T-helper 9 cell (primary cell): ENCODE results near the gene CXCR6.

Experiments used
- DNase-seq: peaks from one replicate; pipeline ENCODE4 v3.0.0-alpha.2; 2020

CXCR6 gene

DNA sequence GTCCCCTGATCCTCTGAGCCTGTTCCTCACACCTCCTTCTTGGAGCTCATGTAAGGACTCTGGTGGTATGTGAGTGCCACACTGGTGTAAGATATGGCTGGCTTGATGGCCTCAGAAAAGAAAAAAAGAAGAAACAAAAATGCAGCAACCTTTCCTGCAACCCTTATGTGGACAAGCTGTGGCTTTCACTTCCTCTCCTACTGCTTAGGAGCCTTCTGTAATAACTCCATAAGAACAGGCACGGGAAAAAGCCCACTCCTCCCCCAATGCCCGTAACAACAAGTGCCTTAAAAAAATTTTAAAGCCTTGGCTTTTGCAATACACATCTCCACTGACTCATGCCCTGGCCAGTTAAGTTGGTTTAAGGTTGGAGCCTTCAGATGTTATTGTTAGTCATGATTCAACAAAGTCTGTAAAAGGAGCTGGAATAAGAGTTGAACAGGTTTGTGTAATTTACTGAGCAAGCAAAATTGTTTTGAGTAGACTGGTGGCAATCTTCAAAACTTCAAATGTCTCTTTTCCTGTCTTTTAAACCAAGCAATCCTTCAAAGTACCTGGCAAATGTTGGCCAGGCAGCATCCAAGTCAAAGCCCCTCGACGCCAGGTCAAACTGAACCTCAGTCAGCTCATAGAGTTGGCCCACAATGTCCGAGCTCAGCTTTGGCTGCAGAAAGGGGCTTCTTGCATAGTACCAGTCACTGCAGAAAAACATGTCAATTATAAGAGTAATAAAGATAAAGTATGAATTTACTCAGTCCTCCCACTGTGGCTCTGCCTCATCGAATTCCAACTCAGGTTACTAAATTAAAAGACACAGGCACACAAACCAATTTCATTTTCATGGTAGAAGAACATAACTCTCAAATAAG, 29.5 kb downstream of the CXCR6 start:
- no peak for DNase-seq

DNA sequence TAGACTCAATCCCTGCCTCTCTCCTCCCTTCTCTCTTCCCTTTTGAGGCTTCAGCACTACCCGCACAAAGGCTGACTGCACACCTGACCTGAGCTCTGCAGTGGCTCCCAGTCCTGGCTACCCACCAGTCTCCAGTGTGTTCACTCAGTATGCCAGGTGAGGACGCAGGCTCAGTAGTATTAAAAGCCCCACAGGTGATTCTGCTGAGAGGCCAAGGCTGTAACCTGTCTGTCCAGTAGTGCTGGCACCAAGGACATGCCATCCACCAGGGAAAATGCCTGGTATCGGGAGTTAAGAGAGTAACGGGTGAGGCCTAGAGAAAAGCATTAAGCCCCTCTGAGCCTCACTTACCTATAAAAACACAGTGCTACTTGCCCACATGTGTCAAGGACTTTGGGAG, 31.4 kb downstream of the CXCR6 start:
- no peak for DNase-seq

DNA sequence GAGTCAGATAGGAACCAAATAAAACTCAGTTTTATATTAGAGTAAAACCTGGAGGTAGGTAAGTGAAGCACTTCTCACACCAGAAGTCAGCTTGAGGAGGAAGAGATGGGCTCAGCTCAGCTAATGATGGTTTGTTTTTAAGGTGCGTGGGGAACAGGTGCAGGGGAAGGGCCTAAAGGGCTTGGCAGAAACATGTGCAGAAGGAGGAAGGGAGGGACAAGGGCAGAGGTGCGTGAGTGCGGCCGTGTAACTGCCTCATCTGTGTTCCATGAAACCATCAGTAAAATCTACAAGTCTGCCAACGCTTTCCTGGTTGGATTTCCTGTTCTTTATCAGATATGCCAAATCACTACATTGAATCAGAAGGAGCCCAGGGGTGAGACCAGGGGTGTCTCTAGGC, 32.4 kb downstream of the CXCR6 start:
- no peak for DNase-seq

DNA sequence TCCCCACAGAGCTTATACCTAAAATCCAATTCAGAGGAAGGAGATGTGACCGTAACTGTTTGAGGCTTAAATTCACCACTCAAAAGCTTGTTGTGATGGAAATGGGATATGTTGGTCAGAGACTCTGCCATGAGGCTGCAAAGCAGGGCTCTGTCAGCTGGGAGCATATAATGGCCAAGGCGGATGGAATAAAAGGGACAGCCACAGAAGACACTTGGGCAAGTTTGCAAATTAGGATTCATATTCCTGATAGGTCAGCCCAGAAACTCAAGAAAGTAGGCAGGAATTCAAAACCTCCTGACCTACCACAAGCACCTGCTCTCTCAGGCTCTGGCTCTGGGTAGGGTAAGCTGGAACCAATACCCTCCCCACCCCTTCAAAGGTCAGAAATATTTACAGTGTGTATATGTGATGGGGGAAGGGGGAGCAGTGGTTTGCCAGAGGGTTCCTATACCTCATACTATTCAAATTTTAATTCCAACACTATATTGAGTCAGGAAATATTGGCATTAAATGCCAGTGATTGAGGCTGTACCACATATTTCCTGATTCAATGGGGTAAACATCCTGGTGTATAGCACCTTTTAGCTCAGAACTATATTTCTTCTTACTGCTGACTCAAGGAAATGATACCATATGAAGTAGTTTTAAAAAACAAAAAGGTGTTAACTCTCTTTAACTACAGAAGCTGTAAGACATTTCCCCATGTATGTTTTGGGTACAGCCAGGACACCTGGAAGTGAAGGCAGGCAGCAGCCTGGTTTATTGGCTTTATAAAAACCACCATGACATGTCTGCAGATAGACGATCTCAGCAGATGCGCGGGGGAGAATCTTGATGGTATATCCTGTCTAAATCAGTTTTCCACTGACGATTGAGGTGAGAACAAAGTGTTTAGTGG, 33.2 kb downstream of the CXCR6 start:
- DNase-seq: no peak

DNA sequence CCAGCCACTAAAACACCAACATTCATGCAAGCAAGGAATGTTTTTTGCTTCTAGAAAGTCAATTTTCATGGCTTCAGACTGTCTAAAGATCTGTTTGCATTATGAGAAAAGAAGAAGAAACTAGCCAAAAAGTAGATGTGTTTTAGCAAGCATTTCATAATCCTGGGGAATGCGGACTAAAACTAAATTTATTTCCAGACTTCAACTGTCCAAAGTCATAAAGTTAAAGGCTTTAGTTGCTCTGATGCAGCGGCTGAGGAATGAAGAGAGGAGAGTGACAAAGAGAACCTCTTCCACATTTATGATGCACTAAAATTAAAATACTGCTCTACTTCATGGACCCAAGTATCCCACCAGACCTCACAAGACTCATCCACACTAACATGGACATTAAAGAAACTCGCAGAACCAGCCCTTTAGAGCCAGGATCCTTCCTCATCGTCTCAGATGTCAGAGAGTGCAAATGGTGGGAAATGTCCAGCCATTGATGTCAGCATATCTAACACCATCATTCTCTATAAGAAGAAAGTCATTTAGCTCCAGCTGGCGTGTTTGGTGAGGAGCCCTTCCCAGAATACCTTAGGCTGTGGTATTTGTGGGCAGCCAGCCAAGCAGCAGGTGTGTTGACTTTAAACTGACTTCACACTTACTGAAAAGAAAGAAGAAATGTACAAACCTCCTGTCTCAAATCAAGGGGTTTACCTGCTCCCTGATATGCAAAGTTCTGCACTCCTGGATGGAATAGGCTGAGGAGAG, 34.9 kb downstream of the CXCR6 start:
- DNase-seq: no peak

DNA sequence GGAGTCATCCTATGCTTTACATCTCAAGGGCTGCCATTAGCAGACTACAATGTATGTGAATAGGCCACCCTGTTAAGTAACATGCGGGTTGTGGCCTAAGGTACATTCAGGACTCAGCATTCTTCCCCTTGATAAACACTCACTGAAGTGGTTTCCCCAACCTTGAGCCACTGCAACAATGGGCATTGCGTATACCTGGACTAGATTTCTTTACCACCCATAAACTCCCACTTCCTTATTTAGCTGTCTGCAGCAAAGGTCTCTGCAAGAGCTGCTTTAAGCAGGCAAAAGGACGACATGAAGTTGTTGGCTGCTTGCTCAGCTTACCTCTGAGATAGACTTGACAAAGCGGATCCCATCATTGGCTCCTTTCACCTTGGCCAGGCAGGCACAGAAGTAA, 36.1 kb downstream of the CXCR6 start:
- no peak for DNase-seq

DNA sequence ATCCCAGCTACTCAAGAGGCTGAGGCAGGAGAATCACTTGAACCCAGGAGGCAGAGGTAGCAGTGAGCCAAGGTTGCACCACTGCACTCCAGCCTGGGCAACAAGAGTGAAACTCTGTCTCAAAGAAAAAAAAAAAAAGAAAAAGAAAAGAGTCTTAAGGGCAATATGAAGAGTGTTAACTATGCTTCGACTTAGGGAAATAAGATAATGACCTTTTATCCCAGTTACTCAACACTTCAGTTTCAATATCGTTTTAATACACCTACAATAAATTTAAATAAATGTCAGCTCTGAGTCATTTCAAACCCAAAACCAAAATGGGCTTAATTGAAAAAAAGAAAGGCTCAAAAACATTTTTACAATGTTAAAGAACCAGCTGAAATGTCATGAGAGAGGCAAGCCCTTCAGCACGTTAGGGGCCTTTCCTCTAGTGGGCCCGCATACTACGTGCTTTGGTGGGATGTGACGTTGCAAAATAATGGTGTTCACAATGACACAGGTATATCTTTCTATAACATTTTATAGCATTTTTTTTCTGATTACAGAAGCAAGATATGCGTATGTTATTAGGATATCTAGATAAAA, 37.1 kb downstream of the CXCR6 start:
- DNase-seq: no peak

DNA sequence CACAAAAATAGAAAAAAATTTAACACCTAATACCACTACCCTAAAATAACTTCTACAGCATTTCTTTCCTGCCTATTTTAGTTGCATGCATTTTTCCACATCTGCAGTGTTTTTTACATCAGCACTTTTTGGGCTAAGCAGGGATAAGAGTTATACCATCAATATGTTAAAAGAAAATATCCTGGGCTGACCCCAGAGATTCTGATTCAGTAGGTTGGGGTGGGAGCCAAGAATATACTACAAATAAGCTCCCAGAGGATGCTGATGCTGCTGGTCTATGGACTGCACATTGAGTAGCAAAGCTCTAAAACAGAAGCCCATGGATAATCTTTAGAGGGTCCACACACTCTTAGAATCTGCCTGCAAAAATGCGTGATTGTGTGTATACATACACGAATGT, 37.6 kb downstream of the CXCR6 start:
- no peak for DNase-seq

DNA sequence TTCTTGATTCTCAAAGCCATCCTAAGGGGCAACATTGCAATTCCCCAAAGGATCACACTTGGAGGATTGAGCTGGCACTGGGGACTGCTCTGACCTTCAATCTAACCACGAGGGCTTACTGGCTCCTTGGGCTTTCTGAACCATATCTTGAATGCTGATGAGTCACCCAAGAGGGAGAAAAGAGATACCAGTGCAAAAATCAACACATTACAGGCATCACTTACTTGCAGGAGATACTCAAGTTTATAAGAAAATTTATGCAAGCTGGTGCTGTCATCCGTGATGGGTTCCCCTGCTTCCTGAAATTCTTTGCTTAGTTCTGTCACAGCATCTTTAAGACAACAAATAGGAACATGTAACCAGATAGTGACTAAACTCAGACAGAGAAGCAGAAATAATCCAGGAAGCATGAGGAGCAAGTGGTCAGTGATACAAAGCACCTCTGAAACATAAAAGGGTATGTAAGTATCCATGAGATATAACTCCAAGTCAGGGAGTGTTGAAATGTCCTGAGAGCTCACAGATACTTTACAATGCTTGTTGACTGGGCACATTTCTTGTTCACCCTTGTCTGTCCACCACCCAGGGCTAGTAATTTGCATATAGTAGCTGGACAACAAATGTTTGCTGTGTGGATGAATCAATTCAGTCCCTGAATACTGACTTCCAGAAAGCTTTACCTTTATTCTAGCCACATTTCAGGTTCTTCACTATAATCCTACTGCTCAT, 38.2 kb downstream of the CXCR6 start:
- DNase-seq: no peak

DNA sequence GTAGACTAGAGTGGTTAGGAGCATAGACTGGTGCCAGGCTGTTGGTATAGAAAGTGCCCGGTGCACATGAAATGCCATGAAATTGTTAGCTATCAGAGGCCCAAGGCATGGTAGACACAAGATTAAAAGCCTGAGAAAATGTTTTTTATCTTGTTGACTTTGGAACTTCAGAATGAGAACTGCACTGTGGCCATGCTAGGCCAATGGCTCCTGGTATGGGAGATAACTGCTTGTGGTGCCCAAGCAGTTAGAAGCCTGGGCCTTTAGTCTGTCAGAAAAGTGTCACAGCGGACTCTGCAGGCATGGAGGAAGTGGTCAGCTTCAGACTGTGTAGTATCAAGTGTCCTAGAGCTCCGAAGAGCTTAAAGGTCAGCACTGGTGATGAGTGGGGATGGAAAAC, 40.5 kb downstream of the CXCR6 start:
- DNase-seq: no peak

DNA sequence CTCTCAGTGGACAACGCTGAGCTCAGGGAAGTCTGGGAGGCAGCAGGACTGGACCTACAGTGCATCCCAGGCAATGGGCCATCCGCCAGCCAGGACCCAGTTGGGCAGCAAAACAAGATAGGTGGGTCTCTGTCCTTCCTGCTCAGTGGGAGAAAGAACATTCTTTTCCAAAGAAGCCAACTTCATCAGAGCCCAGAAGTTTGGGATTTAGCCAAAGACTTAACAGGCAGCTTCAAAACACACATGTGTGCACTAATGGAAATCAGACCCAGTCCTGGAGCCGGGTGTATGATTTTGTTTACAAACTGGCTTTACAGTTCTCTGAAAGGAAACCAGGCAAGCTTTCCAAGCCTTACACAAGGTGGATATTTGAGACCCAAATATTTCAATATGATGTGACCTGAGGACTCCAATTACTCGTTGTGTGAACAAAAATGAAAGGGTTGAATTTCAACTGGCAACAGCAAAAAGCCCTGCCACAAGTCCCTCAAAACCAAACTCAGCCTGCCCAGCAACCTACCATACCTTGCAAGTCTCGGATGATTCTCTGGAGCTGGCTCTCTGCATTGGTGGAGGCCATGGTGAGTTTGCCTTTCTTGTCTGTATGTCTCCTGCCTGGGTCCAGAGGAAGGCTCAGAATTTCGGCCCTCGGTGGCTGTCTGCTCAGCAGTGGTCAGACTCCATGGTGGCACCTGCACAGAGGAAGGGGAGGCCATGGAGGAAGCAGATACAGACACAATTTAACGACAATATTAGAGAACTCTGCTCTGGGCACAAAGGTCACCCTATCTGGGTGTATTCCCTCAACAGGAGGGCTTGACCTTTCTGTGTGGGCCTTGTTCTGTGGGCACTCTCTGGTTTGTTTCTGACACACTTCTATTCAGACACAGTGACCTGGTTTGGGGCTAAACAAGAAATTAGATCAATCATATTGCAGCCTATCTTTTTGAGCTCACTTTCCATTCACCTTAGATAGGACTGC, 41.4 kb downstream of the CXCR6 start:
- no peak for DNase-seq

DNA sequence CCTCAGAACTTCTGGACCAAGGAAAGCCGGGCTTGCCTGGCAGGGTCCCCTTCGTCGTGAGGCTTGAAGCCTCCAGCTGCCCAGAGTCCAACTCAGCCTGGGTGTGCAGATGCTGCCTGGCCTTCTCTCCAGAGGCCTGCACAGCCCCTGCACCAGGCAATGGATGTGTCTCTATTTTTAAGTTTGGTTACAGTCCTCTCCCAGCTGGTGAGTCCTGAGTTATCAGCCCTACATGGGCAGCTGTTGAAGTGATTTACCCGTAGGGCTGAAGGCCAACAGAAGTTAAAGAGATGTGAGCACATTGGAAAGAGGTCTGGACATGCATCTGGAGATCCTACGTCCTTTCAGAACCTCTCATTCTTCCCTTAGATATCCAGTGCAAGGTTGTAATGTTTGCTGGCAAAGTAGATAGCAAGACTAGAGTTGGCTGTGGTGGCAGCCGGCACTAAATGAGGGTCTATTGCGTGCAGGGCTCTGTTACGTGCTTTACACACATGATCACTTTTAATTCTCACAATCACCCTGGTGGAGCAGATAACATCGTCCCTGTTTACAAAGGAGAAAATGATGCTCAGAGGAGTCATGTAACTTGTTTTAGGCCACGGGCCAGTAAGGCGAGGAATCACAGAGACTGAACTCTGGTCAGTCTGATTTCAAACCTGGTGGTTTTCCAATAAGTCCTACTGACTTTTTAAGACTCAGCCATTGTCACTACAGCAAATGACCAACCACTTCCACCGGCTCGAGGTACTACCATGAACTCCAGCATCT, 42.5 kb downstream of the CXCR6 start:
- DNase-seq: no peak

DNA sequence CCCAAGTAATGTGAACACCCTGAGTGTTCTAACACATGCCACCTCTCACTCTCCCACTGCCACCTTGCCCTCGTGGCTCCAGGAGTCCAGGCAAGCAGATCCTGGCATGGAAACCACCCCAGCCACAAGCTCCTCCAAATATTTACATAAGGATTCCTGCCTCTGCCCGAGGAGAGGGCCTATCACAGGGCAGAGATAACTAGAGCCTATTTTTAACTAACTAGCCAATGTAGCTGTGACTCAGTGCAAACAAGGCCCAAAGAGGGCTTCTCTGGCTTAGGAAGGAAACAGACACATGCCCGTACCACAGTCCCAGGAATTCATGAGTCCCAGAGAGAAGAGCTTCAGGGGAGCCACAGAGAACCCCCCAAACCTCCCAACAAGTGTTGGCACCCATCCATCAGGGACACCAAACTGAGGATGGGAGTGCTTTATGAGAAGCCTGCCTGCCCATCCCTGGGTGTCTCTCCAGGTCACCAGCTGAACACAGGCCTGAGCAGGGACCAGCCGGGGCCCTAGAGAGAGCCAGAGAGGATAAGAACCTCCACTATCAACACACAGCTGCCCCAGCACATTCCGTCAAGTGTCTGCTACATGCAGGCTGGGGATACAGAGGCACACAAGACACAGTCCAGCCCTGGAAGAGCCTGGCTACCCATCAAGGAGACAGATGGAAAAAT, 43.2 kb downstream of the CXCR6 start:
- no peak for DNase-seq

DNA sequence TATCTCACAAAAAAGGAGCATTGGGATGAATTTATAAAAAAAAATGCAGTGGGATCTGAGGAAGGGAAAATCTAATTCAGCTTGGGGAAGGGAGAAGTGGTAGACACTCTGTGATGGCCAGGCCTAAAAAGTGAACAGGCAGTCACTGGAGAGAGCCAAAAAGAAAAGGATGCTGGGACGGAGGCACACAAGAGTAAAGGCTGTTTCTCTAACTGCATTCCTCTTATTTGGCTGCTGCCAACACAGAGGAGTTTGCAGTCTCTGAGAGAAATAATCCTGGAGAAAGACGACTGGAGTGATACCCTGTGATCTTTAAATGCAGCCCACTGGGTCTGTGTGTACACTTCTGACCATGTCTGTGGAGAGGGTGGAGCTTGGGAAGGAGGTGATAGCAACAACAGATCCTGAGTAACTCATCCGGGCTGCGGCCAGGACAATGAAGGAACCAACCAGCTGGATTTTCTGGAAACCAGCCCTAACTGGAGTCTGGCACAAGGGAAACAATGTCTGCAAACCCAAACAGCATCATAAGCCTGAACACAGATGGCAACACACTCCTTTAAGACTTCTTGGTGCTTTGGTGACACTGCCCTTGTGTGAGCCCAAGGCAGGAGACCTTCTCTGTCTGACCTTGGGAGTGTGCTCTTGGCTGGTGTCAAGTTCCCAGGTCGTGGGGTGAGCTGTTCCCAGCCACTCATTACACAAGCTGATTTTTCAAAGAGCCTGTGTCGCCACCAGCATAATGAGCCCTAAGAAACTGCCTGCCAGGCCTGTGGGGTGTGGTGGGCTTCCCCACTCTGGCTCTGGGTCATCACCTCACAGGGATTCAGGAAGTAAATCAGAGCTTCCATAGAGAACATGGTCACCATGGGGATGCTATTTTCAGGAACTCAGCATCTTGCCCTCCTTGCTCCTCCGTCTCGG, 44.4 kb downstream of the CXCR6 start:
- DNase-seq: no peak

DNA sequence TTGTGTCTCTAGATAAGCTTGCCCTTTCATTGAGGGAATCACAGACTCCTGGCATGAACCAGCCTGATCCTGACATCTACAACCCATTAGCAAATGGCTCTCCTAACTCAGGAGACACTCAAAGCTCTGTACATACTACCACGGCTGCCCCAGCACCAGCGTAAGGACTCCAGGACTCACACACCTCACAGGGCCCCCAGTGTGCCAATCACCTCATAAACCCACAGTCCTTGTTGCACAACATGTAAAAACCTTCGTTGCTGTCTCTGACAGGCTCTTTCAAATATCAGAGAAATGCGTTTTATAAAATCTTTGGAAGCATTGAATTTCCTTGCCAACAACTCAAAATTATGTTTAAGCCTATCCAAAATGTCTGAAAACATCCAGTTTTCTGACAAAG, 45.1 kb downstream of the CXCR6 start:
- no peak for DNase-seq

DNA sequence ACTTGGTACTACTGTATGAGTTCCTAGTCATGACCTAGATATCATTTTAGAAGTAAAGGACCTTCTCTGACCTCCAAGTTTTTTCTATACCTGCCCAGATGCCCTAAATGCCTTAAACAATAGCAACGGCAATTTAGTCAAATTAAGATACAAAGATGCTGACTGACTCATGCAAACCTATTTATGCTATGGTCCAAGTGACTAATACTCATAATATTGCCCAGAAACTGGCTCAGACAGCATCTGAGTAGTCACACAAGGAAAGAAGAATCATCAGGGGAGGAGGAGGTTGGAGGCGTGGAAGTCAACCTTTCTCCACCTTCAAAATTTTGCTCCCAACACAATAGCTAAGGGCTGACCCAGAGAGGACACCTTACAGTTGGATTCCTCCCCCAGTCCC, 45.5 kb downstream of the CXCR6 start:
- DNase-seq: no peak

DNA sequence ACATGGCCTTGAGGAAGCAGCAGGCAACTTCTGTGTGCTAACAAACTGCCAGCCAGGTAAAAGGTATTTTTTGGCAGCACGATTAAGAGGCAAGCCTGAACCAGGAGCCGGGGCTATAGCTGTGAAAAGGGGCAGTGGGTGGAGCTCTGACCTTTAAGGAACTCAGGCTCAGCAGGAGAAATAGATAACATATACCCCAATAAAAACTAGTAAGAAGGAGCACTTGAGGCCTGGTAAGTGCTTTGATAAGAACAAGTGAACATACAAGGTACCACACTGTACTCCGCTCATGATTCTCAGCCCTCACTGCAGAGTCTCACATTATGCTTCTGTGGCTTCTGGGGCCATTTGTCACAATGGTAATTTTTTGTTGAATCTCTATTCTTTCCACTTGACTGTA, 46.9 kb downstream of the CXCR6 start:
- no peak for DNase-seq

DNA sequence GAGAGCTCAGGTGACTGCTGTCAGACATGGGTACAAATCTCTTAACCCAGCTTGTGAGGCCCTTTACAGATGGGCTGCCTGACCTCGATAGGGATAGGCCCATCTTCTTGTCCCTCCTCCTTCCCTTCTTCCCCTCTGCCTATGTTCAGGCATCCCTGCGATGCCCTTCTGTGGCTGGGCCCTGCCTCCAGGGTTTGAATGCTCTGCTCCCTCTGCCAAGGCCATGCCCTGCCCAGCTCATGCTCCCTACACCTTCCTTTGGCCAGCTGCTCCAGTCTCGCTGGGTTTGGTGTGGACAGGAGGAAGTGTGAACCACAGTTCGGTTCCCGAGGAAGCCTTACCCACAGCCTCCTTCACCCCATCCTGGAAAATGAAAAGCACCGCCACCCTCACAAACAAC, 48.1 kb downstream of the CXCR6 start:
- no peak for DNase-seq
